ENCODE results near the gene HCN4.

DNA sequence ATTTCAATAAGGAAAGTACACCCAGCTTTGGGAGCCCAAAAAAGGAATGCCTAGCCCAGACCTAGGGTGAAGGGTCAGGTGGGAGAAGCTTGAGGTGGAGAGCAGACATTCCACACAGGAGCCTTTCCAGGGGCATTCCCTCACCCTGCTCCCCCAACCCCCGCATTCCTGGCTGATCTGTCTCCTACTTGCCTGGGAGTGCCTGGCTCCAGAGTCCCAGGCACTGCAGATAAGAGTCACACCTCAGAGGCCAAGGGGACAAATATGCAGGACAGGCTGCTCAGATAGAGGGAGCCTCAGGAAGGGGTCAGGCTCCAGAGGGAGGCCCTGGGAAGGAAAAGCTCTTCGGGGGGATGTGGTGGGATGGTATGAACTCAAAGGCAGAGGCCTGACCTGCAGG lies 20.8 kb upstream of the HCN4 start:
- TF ChIP-seq, protein P1, sequence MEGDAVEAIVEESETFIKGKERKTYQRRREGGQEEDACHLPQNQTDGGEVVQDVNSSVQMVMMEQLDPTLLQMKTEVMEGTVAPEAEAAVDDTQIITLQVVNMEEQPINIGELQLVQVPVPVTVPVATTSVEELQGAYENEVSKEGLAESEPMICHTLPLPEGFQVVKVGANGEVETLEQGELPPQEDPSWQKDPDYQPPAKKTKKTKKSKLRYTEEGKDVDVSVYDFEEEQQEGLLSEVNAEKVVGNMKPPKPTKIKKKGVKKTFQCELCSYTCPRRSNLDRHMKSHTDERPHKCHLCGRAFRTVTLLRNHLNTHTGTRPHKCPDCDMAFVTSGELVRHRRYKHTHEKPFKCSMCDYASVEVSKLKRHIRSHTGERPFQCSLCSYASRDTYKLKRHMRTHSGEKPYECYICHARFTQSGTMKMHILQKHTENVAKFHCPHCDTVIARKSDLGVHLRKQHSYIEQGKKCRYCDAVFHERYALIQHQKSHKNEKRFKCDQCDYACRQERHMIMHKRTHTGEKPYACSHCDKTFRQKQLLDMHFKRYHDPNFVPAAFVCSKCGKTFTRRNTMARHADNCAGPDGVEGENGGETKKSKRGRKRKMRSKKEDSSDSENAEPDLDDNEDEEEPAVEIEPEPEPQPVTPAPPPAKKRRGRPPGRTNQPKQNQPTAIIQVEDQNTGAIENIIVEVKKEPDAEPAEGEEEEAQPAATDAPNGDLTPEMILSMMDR (IDR thresholded peaks at IDR 0.05), result no peak
- TF ChIP-seq EZH2 (IDR thresholded peaks at IDR 0.05), result no peak

Data from neural progenitor cell (in vitro differentiated cells).